Measurements from ENCODE around the gene TMEFF1. TPM values are rescaled to one million over a fixed set of nuclear protein-coding genes. Genes with fewer than 3 reads are reported as not detected.

Gene TMEFF1
- total RNA-seq, 1 experiment from 2014 or later: 3.3 TPM

GRCh38 chr9:100521282-100521681, 48.3 kb downstream of the TMEFF1 start:
- Histone ChIP-seq H3K4me2 (ENCODE audit: low read length) (no peak overlapping the region), H3K4me1 (ENCODE audit: control insufficient read depth in 1 of 2, insufficient read depth in 2 of 2, low read length in 2 of 2) (peaks cover 3 to 9% of the 10 kb centered on the region in 2 experiments; a peak in 3 of 4 replicates), H3K9me3 (ENCODE audit: control insufficient read depth in 1 of 2, insufficient read depth in 1 of 2, low read depth in 1 of 2, low read length in 2 of 2) (no peaks in the 10 kb centered on the region), H3K27ac (ENCODE audit: low read depth, low read length) (no peak overlapping the region), H3K79me2 (ENCODE audit: insufficient read depth, low read length) (no peaks in the 10 kb centered on the region), H3K27me3 (ENCODE audit: insufficient read depth, low read length) (no peaks in the 10 kb centered on the region), H3K9ac (ENCODE audit: low read length) (no peak overlapping the region), H3K36me3 (ENCODE audit: control insufficient read depth in 1 of 2, insufficient read depth in 2 of 2, low read length in 2 of 2) (no peaks in the 10 kb centered on the region), H3K4me3 (replicated peaks in 1 of 2; ENCODE audit: low read depth in 1 of 2, low read length in 2 of 2) (no peak overlapping the region), H4K20me1 (ENCODE audit: insufficient read depth) (no peaks in the 10 kb centered on the region), H3K9me2 (ENCODE audit: insufficient read depth) (no peaks in the 10 kb centered on the region), H2AFZ (ENCODE audit: low read depth, low read length, poor library complexity, severe bottlenecking) (no peak overlapping the region)
- ChIA-PET RAD21 (ENCODE audit: low non-redundant PET in 1 of 2, low total read pairs in 2 of 2, uncharacterized antibody in 2 of 2, unreplicated experiment in 2 of 2) (no interaction called here), CTCF (no interaction called here), POLR2A (no interaction called here)
- no TSS peak for BruUV-seq (replicated peaks)
- DNase-seq (ENCODE audit: low read depth, low spot score) (no peak), ATAC-seq (no peak)
- intact Hi-C loops (cut with micrococcal nuclease): no loop called here
- TF ChIP-seq EZH2phosphoT487 (IDR thresholded peaks at IDR 0.05; ENCODE audit: borderline replicate concordance): no peak
- no peak for TF ChIP-seq TCF7L2 (IDR thresholded peaks at IDR 0.05; ENCODE audit: borderline replicate concordance, extremely low read depth, insufficient read depth, insufficient read length)
- no peak for TF ChIP-seq ZFX (IDR thresholded peaks at IDR 0.05)
- TF ChIP-seq ELF1 (IDR thresholded peaks at IDR 0.05; ENCODE audit: borderline replicate concordance, low read depth): no peak
- no peak for TF ChIP-seq ZBTB33 (IDR thresholded peaks at IDR 0.05; ENCODE audit: extremely low read depth, insufficient replicate concordance, low read length)
- TF ChIP-seq CEBPB (IDR thresholded peaks at IDR 0.05; ENCODE audit: low read depth): no peak

GRCh38 chr9:100525563-100525962, 52.6 kb downstream of the TMEFF1 start:
- H3K27ac ChIP-seq (ENCODE audit: low read depth, low read length): no peak overlapping the region
- H4K20me1 ChIP-seq (ENCODE audit: insufficient read depth): no peaks in the 10 kb centered on the region
- no peaks in the 10 kb centered on the region for H3K79me2 ChIP-seq (ENCODE audit: insufficient read depth, low read length)
- no peaks in the 10 kb centered on the region for H3K9me3 ChIP-seq (ENCODE audit: control insufficient read depth in 1 of 2, insufficient read depth in 1 of 2, low read depth in 1 of 2, low read length in 2 of 2)
- H3K27me3 ChIP-seq (ENCODE audit: insufficient read depth, low read length): no peaks in the 10 kb centered on the region
- no peaks in the 10 kb centered on the region for H3K36me3 ChIP-seq (ENCODE audit: control insufficient read depth in 1 of 2, insufficient read depth in 2 of 2, low read length in 2 of 2)
- RAD21 ChIA-PET (ENCODE audit: low non-redundant PET in 1 of 2, low total read pairs in 2 of 2, uncharacterized antibody in 2 of 2, unreplicated experiment in 2 of 2): no interaction called here
- no peak for DNase-seq (ENCODE audit: low read depth, low spot score)
- BruUV-seq (replicated peaks): no TSS peak
- peak; percentile 47; the same call in 1 of the 2 replicates for ATAC-seq
- no peak overlapping the region for H3K9ac ChIP-seq (ENCODE audit: low read length)
- no peaks in the 10 kb centered on the region for H3K9me2 ChIP-seq (ENCODE audit: insufficient read depth)
- CTCF ChIA-PET: no interaction called here
- intact Hi-C loops (cut with micrococcal nuclease): no loop called here
- H3K4me3 ChIP-seq (replicated peaks in 1 of 2; ENCODE audit: low read depth in 1 of 2, low read length in 2 of 2): no peak overlapping the region
- no peak overlapping the region for H2AFZ ChIP-seq (ENCODE audit: low read depth, low read length, poor library complexity, severe bottlenecking)
- H3K4me2 ChIP-seq (ENCODE audit: low read length): peak overlapping the region; percentile 11; the same call in 1 of the 2 replicates
- POLR2A ChIA-PET: no interaction called here
- H3K4me1 ChIP-seq (ENCODE audit: control insufficient read depth in 1 of 2, insufficient read depth in 2 of 2, low read length in 2 of 2): peaks cover 3 to 9% of the 10 kb centered on the region in 2 experiments; a peak in 3 of 4 replicates
- TF ChIP-seq FOSL1 (IDR thresholded peaks at IDR 0.05; ENCODE audit: low read depth) (0 out of 2 replicates have a peak, but pooled peaks have one; percentile 16), CBX3 (IDR thresholded peaks at IDR 0.05; ENCODE audit: low read depth) (no peak)

Data from HCT116 (cell line).